Thoracic aorta (tissue), 2 donors: Measurements from ENCODE around the gene TESK2. TPM values are rescaled to one million over a fixed set of nuclear protein-coding genes. Genes with fewer than 3 reads are reported as not detected.

Experiments
- ATAC-seq: fragments of 150-250 bp; one replicate; pipeline ENCODE4 v1.8.0; 2017; ENCODE audit warnings: low read depth; ENCODE audit not compliant: insufficient number of reproducible peaks, low FRiP score
- DNase-seq: peaks from one replicate; pipeline ENCODE4 v3.0.0-alpha.2; 2020; ENCODE audit warnings: low spot score
- H3K27ac ChIP-seq, 2 donors: fragments of 200-600 bp; sonication (generic); 1 replicate in 1 of 2; 2 replicates in 1 of 2; pipeline ENCODE4 v1.5.1; 2016; ENCODE audit warnings: mild to moderate bottlenecking in 2 of 2, moderate library complexity in 2 of 2
- H3K27me3 ChIP-seq: fragments of 200-600 bp; sonication (generic); replicated peaks from 2 replicates; pipeline ENCODE4 v1.6.0; 2016; ENCODE audit warnings: mild to moderate bottlenecking; ENCODE audit not compliant: insufficient read depth
- H3K36me3 ChIP-seq: fragments of 200-600 bp; sonication (generic); one replicate; pipeline ENCODE4 v1.5.1; 2016
- H3K4me1 ChIP-seq, 2 donors: fragments of 200-600 bp; sonication (generic); 1 replicate in 1 of 2; 2 replicates in 1 of 2; pipeline versions ENCODE4 v1.5.1 to v1.6.0; 2016; ENCODE audit warnings: low read depth in 2 of 2, mild to moderate bottlenecking in 1 of 2; ENCODE audit not compliant: control insufficient read depth in 1 of 2
- H3K4me3 ChIP-seq: fragments of 200-600 bp; sonication (generic); 2 replicates; pipeline ENCODE4 v1.5.1; 2016; ENCODE audit warnings: mild to moderate bottlenecking
- H3K9me3 ChIP-seq: fragments of 200-600 bp; sonication (generic); 2 replicates; pipeline ENCODE4 v1.5.1; 2016
- CTCF ChIP-seq: fragments of 200-600 bp; sonication (generic); IDR thresholded peaks from one replicate; pipeline ENCODE4 v1.5.1; 2019; ENCODE audit warnings: antibody characterized with exemption
- total RNA-seq, 2 donors: library from RNA; depleted of rRNA; stranded (reverse); fragments of >200 nt; gene quantifications; one replicate each; pipeline versions ENCODE4 v1.1.0 to v1.2.3, GENCODE V29; 2016

TESK2 gene
- total RNA-seq, 2 donors from 2014 or later: 3.5 to 7.6 TPM

- no peak for TF ChIP-seq CTCF
- Histone ChIP-seq H3K4me3 (peak overlapping the region; percentile 94), H3K4me1 (peaks cover 13 to 30% of the 10 kb centered on the region in 2 donors), H3K36me3 (peaks cover 24% of the 10 kb centered on the region), H3K27ac (peak overlapping the region; percentile 98 to 100), H3K9me3 (no peaks in the 10 kb centered on the region), H3K27me3 (no peaks in the 10 kb centered on the region)
- ATAC-seq: peak; percentile 16
- no peak for DNase-seq
Observed at GRCh38 chr1:45340816-45341466, 150.0 kb downstream of the TESK2 start.

GRCh38 chr1:45339789-45340558 is 151.0 kb downstream of the TESK2 start, which contains the start of the genes MUTYH and TOE1:
Gene MUTYH (minus strand): TSS chr1:45340440. CDS start chr1:45334505, 5,935 bp downstream.
Gene TOE1 (plus strand): TSS chr1:45340170. CDS start chr1:45340253, 83 bp downstream.
- TF ChIP-seq CTCF: no peak
- H3K9me3 ChIP-seq: no peaks in the 10 kb centered on the region
- peaks cover 13 to 30% of the 10 kb centered on the region in 2 donors for H3K4me1 ChIP-seq
- H3K36me3 ChIP-seq: peaks cover 24% of the 10 kb centered on the region
- peak within 1 kb of the TSS; percentile 94 for H3K4me3 ChIP-seq
- ATAC-seq (peak; percentile 62), DNase-seq (peak; percentile 57)
- peak within 1 kb of the TSS; percentile 98 to 100 for H3K27ac ChIP-seq
- no peaks in the 10 kb centered on the region for H3K27me3 ChIP-seq

- DNase-seq (no peak), ATAC-seq (no peak)
- H3K36me3 ChIP-seq: peaks cover 25% of the 10 kb centered on the region
- H3K4me3 ChIP-seq: no peak overlapping the region
- TF ChIP-seq CTCF: no peak
- no peaks in the 10 kb centered on the region for H3K27me3 ChIP-seq
- no peaks in the 10 kb centered on the region for H3K9me3 ChIP-seq
- H3K27ac ChIP-seq: no peak overlapping the region
- H3K4me1 ChIP-seq: peaks cover 13 to 30% of the 10 kb centered on the region in 2 donors
Observed at GRCh38 chr1:45337630-45338325, 153.2 kb downstream of the TESK2 start.

- no peak for TF ChIP-seq CTCF
Observed at GRCh38 chr1:45335855-45336324, 155.1 kb downstream of the TESK2 start.

More at GRCh38 chr1:45335855-45336324, 155.1 kb downstream of the TESK2 start:
- Histone ChIP-seq H3K9me3 (no peaks in the 10 kb centered on the region), H3K36me3 (peaks cover 32% of the 10 kb centered on the region), H3K27ac (no peak overlapping the region), H3K4me3 (no peak overlapping the region), H3K4me1 (peaks cover 2 to 17% of the 10 kb centered on the region in 2 donors), H3K27me3 (no peaks in the 10 kb centered on the region)
- no peak for ATAC-seq
- DNase-seq: no peak
